Testis (tissue), 2 donors: ENCODE results near the gene PMP22.

Source experiments
- POLR2A ChIP-seq: fragments of 450-650 bp; IDR thresholded peaks from one replicate; pipeline ENCODE4 v1.6.1; 2017; ENCODE audit warnings: antibody characterized with exemption, mild to moderate bottlenecking, moderate library complexity
- TF ChIP-seq, protein P1 (sequence below), 3 experiments: fragments of 450-650 bp in 2 of 3; fragments of 200-600 bp in 1 of 3; sonication (generic) in 1 of 3; IDR thresholded peaks; one replicate each; pipeline ENCODE4 v1.5.1; 2016 to 2019; ENCODE audit warnings: antibody characterized with exemption in 3 of 3, mild to moderate bottlenecking in 2 of 3, moderate library complexity in 1 of 3

DNA sequence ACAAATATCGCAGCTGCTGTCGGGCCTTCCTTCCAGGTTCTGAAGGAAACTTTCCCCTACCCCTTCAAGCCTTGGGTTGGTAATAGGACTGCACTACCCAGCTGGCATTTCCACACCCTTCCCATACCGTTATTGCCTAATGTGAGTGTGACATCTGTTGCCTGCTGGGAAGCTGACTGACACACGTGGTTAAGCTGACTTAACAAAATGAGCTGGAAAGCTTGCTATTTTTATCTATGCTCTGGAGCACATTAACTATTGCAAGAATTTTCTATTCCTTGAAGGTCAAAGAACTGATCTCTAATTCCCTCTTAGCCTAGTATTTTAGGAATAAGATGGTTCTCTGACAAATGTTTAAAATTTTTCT lies 79.5 kb downstream of the PMP22 start:
- TF ChIP-seq, protein P1, sequence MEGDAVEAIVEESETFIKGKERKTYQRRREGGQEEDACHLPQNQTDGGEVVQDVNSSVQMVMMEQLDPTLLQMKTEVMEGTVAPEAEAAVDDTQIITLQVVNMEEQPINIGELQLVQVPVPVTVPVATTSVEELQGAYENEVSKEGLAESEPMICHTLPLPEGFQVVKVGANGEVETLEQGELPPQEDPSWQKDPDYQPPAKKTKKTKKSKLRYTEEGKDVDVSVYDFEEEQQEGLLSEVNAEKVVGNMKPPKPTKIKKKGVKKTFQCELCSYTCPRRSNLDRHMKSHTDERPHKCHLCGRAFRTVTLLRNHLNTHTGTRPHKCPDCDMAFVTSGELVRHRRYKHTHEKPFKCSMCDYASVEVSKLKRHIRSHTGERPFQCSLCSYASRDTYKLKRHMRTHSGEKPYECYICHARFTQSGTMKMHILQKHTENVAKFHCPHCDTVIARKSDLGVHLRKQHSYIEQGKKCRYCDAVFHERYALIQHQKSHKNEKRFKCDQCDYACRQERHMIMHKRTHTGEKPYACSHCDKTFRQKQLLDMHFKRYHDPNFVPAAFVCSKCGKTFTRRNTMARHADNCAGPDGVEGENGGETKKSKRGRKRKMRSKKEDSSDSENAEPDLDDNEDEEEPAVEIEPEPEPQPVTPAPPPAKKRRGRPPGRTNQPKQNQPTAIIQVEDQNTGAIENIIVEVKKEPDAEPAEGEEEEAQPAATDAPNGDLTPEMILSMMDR (IDR thresholded peaks at IDR 0.05): no peak
- TF ChIP-seq POLR2A: no peak
